ENCODE results near the gene ATP9B.
"Not testable (repeated sequence)": the region's sequence is repeated elsewhere in the genome, so short reads cannot be mapped to it uniquely, and the experiment has no call there.

ATP9B gene

DNA sequence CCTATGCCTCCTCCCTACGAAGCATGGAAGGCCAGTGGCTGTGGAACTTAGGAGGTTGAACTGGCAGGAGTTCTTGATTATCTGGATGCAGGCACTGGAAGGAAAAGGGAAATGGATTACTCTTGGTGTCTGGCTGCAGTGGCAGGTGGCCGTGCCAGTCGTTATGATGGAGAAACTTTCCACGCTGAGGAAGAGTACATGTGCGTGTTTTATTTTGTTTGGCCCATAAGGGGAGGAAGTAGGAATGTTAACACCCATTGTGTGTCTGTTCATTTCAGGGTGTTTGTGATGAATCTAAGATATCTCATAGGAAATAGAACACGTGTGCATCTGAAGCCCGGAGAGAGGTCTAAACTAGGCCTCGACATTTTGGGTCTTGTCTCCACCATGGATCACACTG, 203.7 kb downstream of the ATP9B start:
- no peak overlapping the region for H3K4me3 ChIP-seq (ENCODE audit: low read depth, low read length)
- no peak for DNase-seq (ENCODE audit: low read depth)
- TF ChIP-seq, protein P1, sequence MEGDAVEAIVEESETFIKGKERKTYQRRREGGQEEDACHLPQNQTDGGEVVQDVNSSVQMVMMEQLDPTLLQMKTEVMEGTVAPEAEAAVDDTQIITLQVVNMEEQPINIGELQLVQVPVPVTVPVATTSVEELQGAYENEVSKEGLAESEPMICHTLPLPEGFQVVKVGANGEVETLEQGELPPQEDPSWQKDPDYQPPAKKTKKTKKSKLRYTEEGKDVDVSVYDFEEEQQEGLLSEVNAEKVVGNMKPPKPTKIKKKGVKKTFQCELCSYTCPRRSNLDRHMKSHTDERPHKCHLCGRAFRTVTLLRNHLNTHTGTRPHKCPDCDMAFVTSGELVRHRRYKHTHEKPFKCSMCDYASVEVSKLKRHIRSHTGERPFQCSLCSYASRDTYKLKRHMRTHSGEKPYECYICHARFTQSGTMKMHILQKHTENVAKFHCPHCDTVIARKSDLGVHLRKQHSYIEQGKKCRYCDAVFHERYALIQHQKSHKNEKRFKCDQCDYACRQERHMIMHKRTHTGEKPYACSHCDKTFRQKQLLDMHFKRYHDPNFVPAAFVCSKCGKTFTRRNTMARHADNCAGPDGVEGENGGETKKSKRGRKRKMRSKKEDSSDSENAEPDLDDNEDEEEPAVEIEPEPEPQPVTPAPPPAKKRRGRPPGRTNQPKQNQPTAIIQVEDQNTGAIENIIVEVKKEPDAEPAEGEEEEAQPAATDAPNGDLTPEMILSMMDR (IDR thresholded peaks at IDR 0.05; ENCODE audit: control insufficient read depth, extremely low read depth, insufficient read depth), result no peak

DNA sequence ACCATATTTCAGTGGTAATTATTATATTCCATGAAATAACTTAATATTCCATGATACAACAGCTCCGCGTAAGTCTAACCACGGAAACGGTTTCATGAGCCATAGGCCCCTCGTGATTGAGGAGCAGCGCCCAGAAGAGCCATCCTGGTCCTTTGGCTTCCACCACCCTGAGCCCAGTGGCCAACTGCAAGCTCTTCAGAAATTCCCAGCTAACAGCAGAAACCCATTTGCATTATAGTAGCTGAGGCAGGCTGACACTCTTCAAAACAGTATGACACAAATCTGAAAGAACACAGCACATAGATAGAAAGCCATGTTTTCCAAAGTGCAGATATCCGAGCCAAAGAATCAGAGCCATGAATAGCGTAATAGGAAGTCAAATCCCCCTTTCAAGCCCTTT, 205.6 kb downstream of the ATP9B start:
- TF ChIP-seq, protein P1 (IDR thresholded peaks at IDR 0.05; ENCODE audit: control insufficient read depth, extremely low read depth, insufficient read depth), result no peak
- no peak overlapping the region for H3K4me3 ChIP-seq (ENCODE audit: low read depth, low read length)
- no peak for DNase-seq (ENCODE audit: low read depth)

DNA sequence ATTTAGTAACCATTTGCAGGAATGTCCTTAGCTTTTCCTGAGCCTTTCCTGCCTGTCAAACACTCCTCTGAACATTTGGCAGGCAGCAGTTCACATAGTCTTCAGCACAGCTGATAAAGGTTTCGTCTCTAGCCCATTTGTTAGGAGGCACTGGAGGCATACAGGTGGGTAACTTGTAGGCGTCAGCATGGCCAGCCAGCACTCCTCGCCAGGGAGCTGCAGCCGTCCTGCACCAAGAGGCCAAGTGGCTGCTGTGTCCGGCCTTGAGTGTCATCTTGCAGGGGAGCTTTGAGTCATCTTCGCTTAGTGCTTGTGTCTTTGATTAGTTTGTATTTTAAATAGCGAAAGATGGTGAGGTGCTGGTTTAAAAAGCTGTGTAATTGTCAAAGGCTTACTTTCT, 206.3 kb downstream of the ATP9B start:
- TF ChIP-seq, protein P1 (IDR thresholded peaks at IDR 0.05; ENCODE audit: control insufficient read depth, extremely low read depth, insufficient read depth), result no peak
- H3K4me3 ChIP-seq (ENCODE audit: low read depth, low read length), result no peak overlapping the region
- DNase-seq (ENCODE audit: low read depth), result no peak

DNA sequence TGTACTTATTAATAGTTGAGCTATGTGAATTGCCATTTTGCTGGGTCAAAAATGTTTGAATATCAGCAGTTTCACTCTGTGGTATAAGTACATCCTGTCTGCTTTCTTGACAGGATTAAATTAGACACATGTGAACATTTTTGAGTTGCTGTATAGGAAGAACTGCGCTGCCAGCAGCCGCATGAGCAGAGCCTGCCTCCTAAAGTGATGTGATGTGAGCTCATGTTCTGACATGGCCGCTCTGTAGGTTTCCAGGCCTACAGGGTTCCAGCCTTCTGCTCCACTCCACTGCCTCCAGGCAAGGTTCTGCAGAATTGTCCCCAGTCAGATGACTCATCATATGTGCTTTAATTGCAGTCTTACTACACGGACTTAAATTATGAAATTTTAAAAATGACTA, 206.8 kb downstream of the ATP9B start:
- H3K4me3 ChIP-seq (ENCODE audit: low read depth, low read length), result no peak overlapping the region
- DNase-seq (ENCODE audit: low read depth), result no peak
- TF ChIP-seq, protein P1 (IDR thresholded peaks at IDR 0.05; ENCODE audit: control insufficient read depth, extremely low read depth, insufficient read depth), result no peak

DNA sequence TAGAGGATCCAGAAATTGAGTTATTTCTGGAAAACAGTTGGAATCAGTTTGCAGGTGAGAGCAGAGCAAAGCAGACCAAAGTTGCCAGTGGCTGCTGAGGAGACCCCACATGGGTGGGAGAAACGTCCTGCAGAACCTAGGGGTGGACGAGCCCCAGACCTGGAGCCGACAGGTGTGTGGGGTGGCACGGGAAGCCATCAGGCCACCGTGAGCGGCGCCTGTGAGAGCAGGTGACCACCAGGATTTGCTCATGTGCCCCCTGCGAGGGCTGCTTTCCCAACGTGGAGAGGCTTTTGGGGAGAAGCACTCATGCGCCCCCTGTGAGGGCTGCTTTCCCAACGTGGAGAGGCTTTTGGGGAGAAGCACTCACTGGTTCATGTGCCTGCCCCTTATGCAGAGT, 209.7 kb downstream of the ATP9B start:
- no peak for DNase-seq (ENCODE audit: low read depth)
- TF ChIP-seq, protein P1 (IDR thresholded peaks at IDR 0.05; ENCODE audit: control insufficient read depth, extremely low read depth, insufficient read depth), result no peak
- no peak overlapping the region for H3K4me3 ChIP-seq (ENCODE audit: low read depth, low read length)

DNA sequence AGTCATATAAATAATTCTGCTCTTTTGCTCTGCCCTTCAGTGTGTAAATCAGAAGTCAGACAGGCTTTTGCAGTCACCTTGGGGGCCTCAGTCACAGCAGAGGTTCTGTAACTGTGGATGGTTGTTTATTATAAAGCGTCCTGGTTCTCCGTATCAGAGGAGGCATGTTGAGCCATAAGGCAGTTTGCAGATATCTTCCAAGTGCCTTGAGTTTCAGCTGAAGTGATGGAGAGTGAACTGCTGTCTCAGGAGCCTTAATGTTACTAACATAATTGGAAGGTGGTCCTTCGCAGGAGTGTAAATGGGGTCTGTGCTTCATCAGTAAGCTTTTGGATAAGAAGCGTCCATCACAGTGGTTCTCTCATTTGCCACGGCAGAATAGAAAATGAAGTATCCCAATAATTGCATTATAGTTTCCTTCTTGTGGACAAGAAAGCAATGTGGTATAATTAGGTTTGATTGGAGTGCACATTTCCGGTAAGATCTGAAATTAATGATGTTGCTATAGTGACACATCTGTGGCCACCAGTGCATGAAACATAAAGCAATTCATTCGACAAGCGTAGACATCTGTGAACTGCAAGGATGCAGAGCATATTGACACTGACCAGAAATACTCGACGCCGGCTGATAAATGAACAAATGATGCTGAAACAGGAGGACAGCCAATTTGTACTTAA, 214.1 kb downstream of the ATP9B start:
- H3K4me3 ChIP-seq (ENCODE audit: low read depth, low read length), result no peak overlapping the region
- TF ChIP-seq, protein P1 (IDR thresholded peaks at IDR 0.05; ENCODE audit: control insufficient read depth, extremely low read depth, insufficient read depth), result no peak
- no peak for DNase-seq (ENCODE audit: low read depth)

DNA sequence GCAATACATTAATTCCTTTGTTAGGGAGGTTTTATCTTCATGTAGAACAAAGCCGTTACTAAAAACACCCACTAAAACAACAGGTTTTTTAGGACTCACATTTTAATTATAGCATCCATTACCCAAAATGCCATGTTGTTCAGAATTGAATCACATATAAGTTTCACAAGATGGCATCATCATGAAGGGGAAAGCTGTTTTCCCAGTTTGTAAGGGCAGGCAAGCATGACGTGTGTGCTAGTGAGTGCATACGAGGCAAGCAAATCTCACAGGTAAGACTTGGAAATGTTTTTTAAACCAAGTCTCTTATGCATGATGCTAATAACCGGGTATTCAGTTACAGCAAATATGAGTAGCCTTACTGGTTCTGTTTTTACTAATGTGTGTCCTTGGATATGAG, 214.7 kb downstream of the ATP9B start:
- no peak for DNase-seq (ENCODE audit: low read depth)
- H3K4me3 ChIP-seq (ENCODE audit: low read depth, low read length), result no peak overlapping the region
- TF ChIP-seq, protein P1 (IDR thresholded peaks at IDR 0.05; ENCODE audit: control insufficient read depth, extremely low read depth, insufficient read depth), result no peak

DNA sequence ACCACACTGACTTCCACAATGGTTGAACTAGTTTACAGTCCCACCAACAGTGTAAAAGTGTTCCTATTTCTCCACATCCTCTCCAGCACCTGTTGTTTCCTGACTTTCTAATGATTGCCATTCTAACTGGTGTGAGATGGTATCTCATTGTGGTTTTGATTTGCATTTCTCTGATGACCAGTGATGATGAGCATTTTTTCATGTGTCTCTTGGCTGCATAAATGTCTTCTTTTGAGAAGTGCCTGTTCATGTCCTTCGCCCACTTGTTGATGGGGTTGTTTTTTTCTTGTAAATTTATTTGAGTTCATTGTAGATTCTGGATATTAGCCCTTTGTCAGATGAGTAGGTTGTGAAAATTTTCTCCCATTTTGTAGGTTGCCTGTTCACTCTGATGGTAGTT, 216.0 kb downstream of the ATP9B start:
- H3K4me3 ChIP-seq (ENCODE audit: low read depth, low read length); DNase-seq (ENCODE audit: low read depth): not testable (repeated sequence)

DNA sequence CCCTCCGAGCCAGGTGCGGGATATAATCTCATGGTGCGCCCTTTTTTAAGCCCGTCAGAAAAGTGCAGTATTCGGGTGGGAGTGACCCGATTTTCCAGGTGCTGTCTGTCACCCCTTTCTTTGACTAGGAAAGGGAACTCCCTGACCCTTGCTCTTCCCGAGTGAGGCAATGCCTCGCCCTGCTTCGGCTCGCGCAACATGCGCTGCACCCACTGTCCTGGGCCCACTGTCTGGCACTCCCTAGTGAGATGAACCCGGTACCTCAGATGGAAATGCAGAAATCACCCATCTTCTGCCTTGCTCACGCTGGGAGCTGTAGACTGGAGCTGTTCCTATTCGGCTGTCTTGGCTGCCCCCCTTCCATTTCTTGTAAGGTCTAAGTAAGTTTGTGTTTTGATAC, 221.2 kb downstream of the ATP9B start:
- not testable (repeated sequence) for H3K4me3 ChIP-seq (ENCODE audit: low read depth, low read length); DNase-seq (ENCODE audit: low read depth)

Data from LNCaP clone FGC (cell line).